ENCODE measurements around the gene RNPEP. TPM values are rescaled to one million over a fixed set of nuclear protein-coding genes. Genes with fewer than 3 reads are reported as not detected.
"Not testable (repeated sequence)": the region's sequence is repeated elsewhere in the genome, so short reads cannot be mapped to it uniquely, and the experiment has no call there.

The RNPEP gene
- total RNA-seq, 2 experiments from 2014 or later, result 19.9 to 20.8 TPM

DNA sequence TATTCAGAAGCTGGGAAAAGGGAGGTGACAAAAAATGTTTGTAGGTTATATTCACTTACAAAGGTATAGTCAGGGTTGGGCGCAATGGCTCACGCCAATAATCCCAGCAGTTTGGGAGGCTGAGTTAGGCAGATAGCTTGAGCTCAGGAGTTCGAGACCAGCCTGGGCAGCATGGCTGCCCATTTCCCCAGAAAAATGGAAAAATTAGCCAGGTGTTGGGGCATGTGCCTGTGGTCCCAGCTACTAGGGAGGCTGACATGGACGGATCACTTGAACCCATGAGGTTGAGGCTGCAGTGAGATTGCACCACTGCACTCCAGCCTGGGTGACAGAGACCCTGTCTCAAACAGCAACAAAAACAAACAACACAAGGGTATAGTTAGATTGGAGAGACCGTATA lies 24.1 kb upstream of the RNPEP start:
- TF ChIP-seq, protein P1, sequence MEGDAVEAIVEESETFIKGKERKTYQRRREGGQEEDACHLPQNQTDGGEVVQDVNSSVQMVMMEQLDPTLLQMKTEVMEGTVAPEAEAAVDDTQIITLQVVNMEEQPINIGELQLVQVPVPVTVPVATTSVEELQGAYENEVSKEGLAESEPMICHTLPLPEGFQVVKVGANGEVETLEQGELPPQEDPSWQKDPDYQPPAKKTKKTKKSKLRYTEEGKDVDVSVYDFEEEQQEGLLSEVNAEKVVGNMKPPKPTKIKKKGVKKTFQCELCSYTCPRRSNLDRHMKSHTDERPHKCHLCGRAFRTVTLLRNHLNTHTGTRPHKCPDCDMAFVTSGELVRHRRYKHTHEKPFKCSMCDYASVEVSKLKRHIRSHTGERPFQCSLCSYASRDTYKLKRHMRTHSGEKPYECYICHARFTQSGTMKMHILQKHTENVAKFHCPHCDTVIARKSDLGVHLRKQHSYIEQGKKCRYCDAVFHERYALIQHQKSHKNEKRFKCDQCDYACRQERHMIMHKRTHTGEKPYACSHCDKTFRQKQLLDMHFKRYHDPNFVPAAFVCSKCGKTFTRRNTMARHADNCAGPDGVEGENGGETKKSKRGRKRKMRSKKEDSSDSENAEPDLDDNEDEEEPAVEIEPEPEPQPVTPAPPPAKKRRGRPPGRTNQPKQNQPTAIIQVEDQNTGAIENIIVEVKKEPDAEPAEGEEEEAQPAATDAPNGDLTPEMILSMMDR (IDR thresholded peaks at IDR 0.05), result no peak
- H3K4me3 ChIP-seq (ENCODE audit: low read length), result no peak overlapping the region
- CTCF ChIA-PET, result no interaction called here

DNA sequence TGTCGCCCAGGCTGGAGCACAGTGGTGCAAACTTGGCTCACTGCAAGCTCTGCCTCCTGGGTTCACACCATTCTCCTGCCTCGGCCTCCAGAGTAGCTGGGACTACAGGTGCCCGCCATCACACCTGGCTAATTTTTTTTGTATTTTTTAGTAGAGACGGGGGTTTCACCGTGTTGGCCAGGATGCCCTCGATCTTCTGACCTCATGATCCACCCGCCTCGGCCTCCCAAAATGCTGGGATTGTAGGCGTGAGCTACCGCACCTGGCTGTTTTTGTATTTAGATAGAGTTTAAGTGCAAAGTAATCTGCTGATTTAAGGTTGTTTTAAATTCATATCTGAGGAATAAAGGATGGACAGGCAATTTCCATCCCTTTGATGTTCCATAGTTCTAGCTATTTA lies 20.1 kb upstream of the RNPEP start:
- H3K27me3 ChIP-seq (ENCODE audit: control insufficient read depth in 1 of 2, insufficient read depth in 2 of 2, low read length in 2 of 2); H3K4me3 Mint-ChIP-seq; H3K4me3 ChIP-seq (ENCODE audit: low read length); H3K9me3 ChIP-seq (ENCODE audit: control insufficient read depth in 1 of 2, insufficient read depth in 1 of 2, low read length in 2 of 2); H3K9me3 Mint-ChIP-seq; DNase-seq; H3K27me3 Mint-ChIP-seq; H3K4me1 ChIP-seq (ENCODE audit: insufficient read depth, low read length); H3K27ac ChIP-seq (ENCODE audit: low read depth in 1 of 2, low read length in 2 of 2); ATAC-seq (ENCODE audit: poor library complexity); CTCF ChIA-PET; H3K27ac Mint-ChIP-seq; H3K4me1 Mint-ChIP-seq (ENCODE audit: low read depth): not testable (repeated sequence)
- H3K36me3 ChIP-seq (ENCODE audit: insufficient read depth, low read length), result peaks cover 73% of the 10 kb centered on the region
- H3K36me3 Mint-ChIP-seq (ENCODE audit: low read depth), result peaks cover 81% of the 10 kb centered on the region
- intact Hi-C loops (cut with DNase I, micrococcal nuclease), result loop anchor here in 1 of 2 experiments (1.0 kb wide), 1 partner anchor 16 kb away; the partner anchor contains the start of gene LMOD1
- POLR2A ChIA-PET, result interaction anchor here (0.8 to 1.4 kb wide), 2 partner anchors 10 to 20 kb away, joined by 3 to 5 read pairs; partner anchors contain the start of gene RNPEP

More for the DNA sequence above, 24.1 kb upstream of the RNPEP start:
- peaks cover 27% of the 10 kb centered on the region for H3K4me1 Mint-ChIP-seq (ENCODE audit: low read depth)
- Histone ChIP-seq H3K4me1 (ENCODE audit: insufficient read depth, low read length) (peaks cover 18% of the 10 kb centered on the region), H3K36me3 (ENCODE audit: insufficient read depth, low read length) (peaks cover 44% of the 10 kb centered on the region), H3K27me3 (ENCODE audit: control insufficient read depth in 1 of 2, insufficient read depth in 2 of 2, low read length in 2 of 2) (no peaks in the 10 kb centered on the region), H3K9me3 (ENCODE audit: control insufficient read depth in 1 of 2, insufficient read depth in 1 of 2, low read length in 2 of 2) (no peaks in the 10 kb centered on the region), H3K27ac (ENCODE audit: low read depth in 1 of 2, low read length in 2 of 2) (no peak overlapping the region)
- POLR2A ChIA-PET, result no interaction called here
- intact Hi-C loops (cut with DNase I, micrococcal nuclease), result loop anchor here (5.0 kb wide), 2 partner anchors 61 to 126 kb away; no protein-coding TSS in a partner anchor
- H3K27ac Mint-ChIP-seq, result peak overlapping the region; percentile 30
- ATAC-seq (ENCODE audit: poor library complexity) (no peak), DNase-seq (no peak)
- H3K9me3 Mint-ChIP-seq, result no peaks in the 10 kb centered on the region
- no peak overlapping the region for H3K4me3 Mint-ChIP-seq
- H3K36me3 Mint-ChIP-seq (ENCODE audit: low read depth), result peaks cover 76% of the 10 kb centered on the region
- H3K27me3 Mint-ChIP-seq, result no peaks in the 10 kb centered on the region

DNA sequence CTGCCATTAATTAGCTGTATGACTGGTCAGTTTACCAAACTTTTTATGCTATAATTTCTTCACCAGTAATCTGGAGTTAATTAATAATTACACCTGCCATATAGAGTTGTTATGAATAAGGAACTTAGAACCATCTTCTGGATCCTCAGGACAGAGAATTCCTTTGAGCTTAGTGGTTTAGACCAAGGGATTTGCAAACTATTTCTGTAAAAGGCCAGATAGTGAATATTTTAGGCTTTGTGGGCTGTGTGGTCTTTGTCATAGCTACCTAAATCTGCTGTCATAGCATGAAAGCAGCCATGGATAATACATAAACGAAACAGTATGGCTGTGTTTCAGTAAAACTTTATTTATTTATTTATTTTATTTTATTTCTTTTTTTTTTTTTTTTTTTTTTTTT lies 18.2 kb upstream of the RNPEP start:
- Mint-ChIP-seq H3K36me3 (ENCODE audit: low read depth) (peaks cover 82% of the 10 kb centered on the region), H3K4me3 (no peak overlapping the region), H3K4me1 (ENCODE audit: low read depth) (no peaks in the 10 kb centered on the region), H3K9me3 (no peaks in the 10 kb centered on the region), H3K27ac (no peak overlapping the region), H3K27me3 (no peaks in the 10 kb centered on the region)
- Histone ChIP-seq H3K36me3 (ENCODE audit: insufficient read depth, low read length) (peaks cover 77% of the 10 kb centered on the region), H3K27ac (ENCODE audit: low read depth in 1 of 2, low read length in 2 of 2) (no peak overlapping the region), H3K9me3 (ENCODE audit: control insufficient read depth in 1 of 2, insufficient read depth in 1 of 2, low read length in 2 of 2) (no peaks in the 10 kb centered on the region), H3K4me3 (ENCODE audit: low read length) (no peak overlapping the region), H3K27me3 (ENCODE audit: control insufficient read depth in 1 of 2, insufficient read depth in 2 of 2, low read length in 2 of 2) (no peaks in the 10 kb centered on the region), H3K4me1 (ENCODE audit: insufficient read depth, low read length) (no peaks in the 10 kb centered on the region)
- TF ChIP-seq, protein P1 (IDR thresholded peaks at IDR 0.05), result no peak
- POLR2A ChIA-PET, result interaction anchor here (0.6 kb wide), 1 partner anchor 18 kb away, joined by 3 read pairs; the partner anchor contains the start of gene RNPEP
- CTCF ChIA-PET, result interaction anchor here (2.0 to 2.3 kb wide), 2 partner anchors 35 to 68 kb away, joined by 5 to 8 read pairs; no protein-coding TSS in a partner anchor
- ATAC-seq (ENCODE audit: poor library complexity), result no peak
- intact Hi-C loops (cut with DNase I, micrococcal nuclease), result no loop called here
- no peak for DNase-seq

DNA sequence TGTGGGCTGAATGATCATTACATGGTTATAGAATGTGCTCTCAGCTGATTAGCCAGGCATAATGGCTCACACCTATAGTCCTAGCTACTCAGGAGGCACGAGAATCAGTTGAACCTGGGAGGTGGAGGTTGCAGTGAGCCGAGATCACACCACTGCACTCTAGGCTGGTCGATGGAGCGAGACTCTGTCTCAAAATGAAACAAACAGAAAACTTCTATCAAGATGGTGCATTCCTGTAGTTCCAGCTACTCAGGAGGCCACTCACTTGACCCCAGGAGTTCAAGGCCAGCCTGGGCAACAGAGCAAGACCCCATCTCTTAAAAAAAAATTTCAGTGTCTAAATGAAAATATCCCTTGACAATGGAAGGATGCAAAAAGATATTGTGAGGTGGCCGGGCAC lies 16.3 kb upstream of the RNPEP start:
- no peak overlapping the region for H3K4me3 ChIP-seq (ENCODE audit: low read length)
- DNase-seq, result no peak

More for the DNA sequence above, 16.3 kb upstream of the RNPEP start:
- no peaks in the 10 kb centered on the region for H3K27me3 Mint-ChIP-seq
- Histone ChIP-seq H3K27me3 (ENCODE audit: control insufficient read depth in 1 of 2, insufficient read depth in 2 of 2, low read length in 2 of 2) (no peaks in the 10 kb centered on the region), H3K9me3 (ENCODE audit: control insufficient read depth in 1 of 2, insufficient read depth in 1 of 2, low read length in 2 of 2) (no peaks in the 10 kb centered on the region), H3K36me3 (ENCODE audit: insufficient read depth, low read length) (peaks cover 86% of the 10 kb centered on the region), H3K4me1 (ENCODE audit: insufficient read depth, low read length) (no peaks in the 10 kb centered on the region), H3K27ac (ENCODE audit: low read depth in 1 of 2, low read length in 2 of 2) (no peak overlapping the region)
- POLR2A ChIA-PET, result no interaction called here
- CTCF ChIA-PET, result interaction anchor here (1.0 kb wide), 1 partner anchor 70 kb away, joined by 3 read pairs; no protein-coding TSS in a partner anchor
- H3K4me3 Mint-ChIP-seq, result no peak overlapping the region
- H3K36me3 Mint-ChIP-seq (ENCODE audit: low read depth), result peaks cover 90% of the 10 kb centered on the region
- intact Hi-C loops (cut with DNase I, micrococcal nuclease), result no loop called here
- no peak overlapping the region for H3K27ac Mint-ChIP-seq
- TF ChIP-seq, protein P1 (IDR thresholded peaks at IDR 0.05), result no peak
- no peaks in the 10 kb centered on the region for H3K4me1 Mint-ChIP-seq (ENCODE audit: low read depth)
- H3K9me3 Mint-ChIP-seq, result no peaks in the 10 kb centered on the region
- no peak for ATAC-seq (ENCODE audit: poor library complexity)
